Liver (tissue), 9 donors: Measurements from ENCODE around the gene TGFBI. TPM values are rescaled to one million over a fixed set of nuclear protein-coding genes. Genes with fewer than 3 reads are reported as not detected.

ENCODE experiments used
- DNase-seq: peaks from one replicate; pipeline ENCODE4 v3.0.0-alpha.2; 2017; ENCODE audit warnings: low spot score
- H3K27ac ChIP-seq, 2 donors: one replicate each; pipeline ENCODE4 v1.7.0; 2013; ENCODE audit warnings: inconsistent platforms in 2 of 2, low read length in 2 of 2, control low read depth in 1 of 2, low read depth in 1 of 2, mild to moderate bottlenecking in 1 of 2
- H3K27me3 ChIP-seq, 4 donors: one replicate each; pipeline versions ENCODE4 v1.6.1 to v1.7.0; 2013; ENCODE audit warnings: low read length in 3 of 4, inconsistent platforms in 1 of 4, mild to moderate bottlenecking in 1 of 4, moderate library complexity in 1 of 4; ENCODE audit not compliant: control insufficient read depth in 4 of 4, insufficient read depth in 4 of 4
- H3K36me3 ChIP-seq, 4 donors: one replicate each; pipeline versions ENCODE4 v1.6.1 to v1.7.0; 2013; ENCODE audit warnings: low read length in 3 of 4, mild to moderate bottlenecking in 3 of 4, low read depth in 1 of 4, moderate library complexity in 1 of 4; ENCODE audit not compliant: control insufficient read depth in 4 of 4, insufficient read depth in 3 of 4
- H3K4me1 ChIP-seq, 4 donors: one replicate each; pipeline versions ENCODE4 v1.6.1 to v1.7.0; 2013; ENCODE audit warnings: low read length in 3 of 4, mild to moderate bottlenecking in 3 of 4, moderate library complexity in 1 of 4; ENCODE audit not compliant: control insufficient read depth in 4 of 4, insufficient read depth in 4 of 4
- H3K4me3 ChIP-seq, 3 donors: one replicate each; pipeline versions ENCODE4 v1.6.1 to v1.7.0; 2013; ENCODE audit warnings: low read length in 3 of 3, control low read depth in 1 of 3, low read depth in 1 of 3, mild to moderate bottlenecking in 1 of 3
- H3K9ac ChIP-seq, 2 donors: one replicate each; pipeline ENCODE4 v1.7.0; 2013; ENCODE audit warnings: low read length in 2 of 2, mild to moderate bottlenecking in 2 of 2, moderate library complexity in 2 of 2, control low read depth in 1 of 2, low read depth in 1 of 2
- H3K9me3 ChIP-seq, 4 donors: one replicate each; pipeline versions ENCODE4 v1.6.1 to v1.7.0; 2013; ENCODE audit warnings: low read length in 3 of 4; ENCODE audit not compliant: control insufficient read depth in 4 of 4
- ATF3 ChIP-seq: IDR thresholded peaks from 2 replicates; pipeline ENCODE4 v1.6.1; 2016; ENCODE audit warnings: antibody characterized with exemption
- CTCF ChIP-seq: fragments of 150-350 bp; IDR thresholded peaks from 2 replicates; pipeline ENCODE4 v1.5.1; 2017; ENCODE audit warnings: improper control_type of control experiment, low read depth, low read length; ENCODE audit not compliant: missing input control
- EGR1 ChIP-seq, 2 donors: IDR thresholded peaks; 2 replicates each; pipeline ENCODE4 v1.6.1; 2016 to 2018; ENCODE audit warnings: antibody characterized with exemption in 2 of 2, low read depth in 2 of 2
- FOXA1 ChIP-seq: IDR thresholded peaks from 2 replicates; pipeline ENCODE4 v1.6.1; 2016; ENCODE audit warnings: antibody characterized with exemption
- FOXA2 ChIP-seq: IDR thresholded peaks from 2 replicates; pipeline ENCODE4 v1.6.1; 2016; ENCODE audit warnings: antibody characterized with exemption
- GABPA ChIP-seq, 2 donors: IDR thresholded peaks in 1 of 2; conservative IDR thresholded peaks in 1 of 2; 2 replicates each; pipeline ENCODE4 v1.6.1; 2016; ENCODE audit warnings: antibody characterized with exemption in 2 of 2, mild to moderate bottlenecking in 1 of 2, moderate library complexity in 1 of 2
- HNF4A ChIP-seq, 2 donors: conservative IDR thresholded peaks; 2 replicates each; pipeline ENCODE4 v1.6.1; 2016; ENCODE audit warnings: antibody characterized with exemption in 2 of 2, mild to moderate bottlenecking in 2 of 2
- HNF4G ChIP-seq: IDR thresholded peaks from 2 replicates; pipeline ENCODE4 v1.6.1; 2016; ENCODE audit warnings: antibody characterized with exemption
- JUND ChIP-seq, 2 donors: IDR thresholded peaks; 2 replicates each; pipeline ENCODE4 v1.6.1; 2016; ENCODE audit warnings: antibody characterized with exemption in 2 of 2
- MAX ChIP-seq: IDR thresholded peaks from 2 replicates; pipeline ENCODE4 v1.6.1; 2016; ENCODE audit warnings: antibody characterized with exemption
- NR2F2 ChIP-seq: IDR thresholded peaks from 2 replicates; pipeline ENCODE4 v1.6.1; 2016; ENCODE audit warnings: antibody characterized with exemption
- RAD21 ChIP-seq, 2 donors: IDR thresholded peaks; 2 replicates each; pipeline ENCODE4 v1.6.1; 2016; ENCODE audit warnings: antibody characterized with exemption in 2 of 2, mild to moderate bottlenecking in 2 of 2
- REST ChIP-seq: IDR thresholded peaks from 2 replicates; pipeline ENCODE4 v1.6.1; 2016; ENCODE audit warnings: antibody characterized with exemption, mild to moderate bottlenecking
- RXRA ChIP-seq, 2 donors: IDR thresholded peaks; 2 replicates each; pipeline ENCODE4 v1.6.1; 2017 to 2018; ENCODE audit warnings: antibody characterized with exemption in 2 of 2, mild to moderate bottlenecking in 1 of 2
- SP1 ChIP-seq: IDR thresholded peaks from 2 replicates; pipeline ENCODE4 v1.6.1; 2018; ENCODE audit warnings: antibody characterized with exemption, mild to moderate bottlenecking
- TAF1 ChIP-seq: conservative IDR thresholded peaks from 2 replicates; pipeline ENCODE4 v1.6.1; 2016; ENCODE audit warnings: antibody characterized with exemption, mild to moderate bottlenecking
- YY1 ChIP-seq: IDR thresholded peaks from 2 replicates; pipeline ENCODE4 v1.6.1; 2016; ENCODE audit warnings: antibody characterized with exemption, mild to moderate bottlenecking
- ZBTB33 ChIP-seq: IDR thresholded peaks from 2 replicates; pipeline ENCODE4 v1.6.1; 2016; ENCODE audit warnings: antibody characterized with exemption
- WGBS: extraction: QIAGEN DNeasy Blood & Tissue Kit; methylation state at CpG from one replicate; pipeline ENCODE4 v1.1.7; 2013; 5-methylcytosine and 5-hydroxymethylcytosine counted together
- polyA plus RNA-seq, 2 donors: library from polyadenylated mRNA; stranded (reverse) in 1 of 2; unstranded in 1 of 2; fragments of 200-250 nt in 1 of 2; fragments of >200 nt in 1 of 2; fragmentation: Nextera tagmentation in 1 of 2; extraction: Ambion mirVana in 1 of 2; gene quantifications; one replicate each; pipeline versions ENCODE4 v1.2.1 to v1.2.3, GENCODE V29; 2013 to 2015
- total RNA-seq, 2 donors: library from RNA; depleted of rRNA; stranded (reverse); fragments of >200 nt; gene quantifications; one replicate each; pipeline ENCODE4 v1.2.3, GENCODE V29; 2014
- donor health status: healthy.
- donor health status: healthy.
- donor health status: healthy.
- donor health status: healthy.
- donor health status: healthy.

The TGFBI gene
- total and polyA plus RNA-seq, 4 donors = 33.7 to 144 (median 44.1) TPM

- Histone ChIP-seq H3K4me3 (no peak overlapping the region), H3K36me3 (no peaks in the 10 kb centered on the region), H3K9ac (no peak overlapping the region), H3K4me1 (no peaks in the 10 kb centered on the region), H3K27ac (no peak overlapping the region), H3K27me3 (no peaks in the 10 kb centered on the region), H3K9me3 (no peaks in the 10 kb centered on the region)
- TF ChIP-seq HNF4A (conservative IDR thresholded peaks at IDR 0.05) (peak in 1 of 2 donors; percentile 7), FOXA1 (no peak)
- DNase-seq = no peak
- WGBS = 83% methylated on average over 4 of the region's 4 CpGs
Observed at GRCh38 chr5:136007271-136007670, 21.5 kb upstream of the TGFBI start.

- 78% methylated on average over 4 of the region's 4 CpGs for WGBS
Observed at GRCh38 chr5:136011414-136012001, 17.3 kb upstream of the TGFBI start.

More at GRCh38 chr5:136011414-136012001, 17.3 kb upstream of the TGFBI start:
- no peaks in the 10 kb centered on the region for H3K4me1 ChIP-seq
- no peak overlapping the region for H3K4me3 ChIP-seq
- no peak overlapping the region for H3K27ac ChIP-seq
- no peak for TF ChIP-seq REST
- no peak for TF ChIP-seq NR2F2
- no peak for TF ChIP-seq YY1
- no peak for TF ChIP-seq HNF4A (conservative IDR thresholded peaks at IDR 0.05)
- TF ChIP-seq RXRA (IDR thresholded peaks at IDR 0.05) = no peak
- TF ChIP-seq HNF4G = no peak
- no peak for TF ChIP-seq JUND (IDR thresholded peaks at IDR 0.05)
- TF ChIP-seq MAX = no peak
- no peak for TF ChIP-seq ATF3
- no peak for TF ChIP-seq GABPA (IDR thresholded peaks at IDR 0.05 in 1 of 2, conservative IDR thresholded peaks at IDR 0.05 in 1 of 2)
- no peak for TF ChIP-seq RAD21 (IDR thresholded peaks at IDR 0.05)
- no peak for TF ChIP-seq FOXA2
- no peak for TF ChIP-seq TAF1
- TF ChIP-seq EGR1 (IDR thresholded peaks at IDR 0.05; ENCODE audit: low read depth in 2 of 2) = no peak
- TF ChIP-seq SP1 = no peak
- TF ChIP-seq ZBTB33 = no peak
- no peak for TF ChIP-seq CTCF
- no peaks in the 10 kb centered on the region for H3K9me3 ChIP-seq
- H3K36me3 ChIP-seq = no peaks in the 10 kb centered on the region
- DNase-seq = no peak
- no peak overlapping the region for H3K9ac ChIP-seq
- no peaks in the 10 kb centered on the region for H3K27me3 ChIP-seq
